Left lobe of liver (tissue), 2 donors: ENCODE measurements around the gene DOCK9. TPM values are rescaled to one million over a fixed set of nuclear protein-coding genes. Genes with fewer than 3 reads are reported as not detected.

Experiments used
- ATAC-seq: fragments of 200-7000 bp; cut with Tn5 transposase; one replicate; pipeline ENCODE4 v1.9.1; 2020; ENCODE audit warnings: mild to moderate bottlenecking, moderate library complexity
- DNase-seq: peaks from one replicate; pipeline ENCODE4 v3.0.0-alpha.2; 2020; ENCODE audit warnings: low spot score
- total RNA-seq: library from RNA; stranded (reverse); gene quantifications from one replicate; pipeline ENCODE4 v1.2.1, GENCODE V29; 2021
- donor health status: DM: no; HTN: no; CAD: no; lungs with moderate emphysema.
- donor health status: DM: no; HTN: yes; CAD: no.

Gene DOCK9, protein sequence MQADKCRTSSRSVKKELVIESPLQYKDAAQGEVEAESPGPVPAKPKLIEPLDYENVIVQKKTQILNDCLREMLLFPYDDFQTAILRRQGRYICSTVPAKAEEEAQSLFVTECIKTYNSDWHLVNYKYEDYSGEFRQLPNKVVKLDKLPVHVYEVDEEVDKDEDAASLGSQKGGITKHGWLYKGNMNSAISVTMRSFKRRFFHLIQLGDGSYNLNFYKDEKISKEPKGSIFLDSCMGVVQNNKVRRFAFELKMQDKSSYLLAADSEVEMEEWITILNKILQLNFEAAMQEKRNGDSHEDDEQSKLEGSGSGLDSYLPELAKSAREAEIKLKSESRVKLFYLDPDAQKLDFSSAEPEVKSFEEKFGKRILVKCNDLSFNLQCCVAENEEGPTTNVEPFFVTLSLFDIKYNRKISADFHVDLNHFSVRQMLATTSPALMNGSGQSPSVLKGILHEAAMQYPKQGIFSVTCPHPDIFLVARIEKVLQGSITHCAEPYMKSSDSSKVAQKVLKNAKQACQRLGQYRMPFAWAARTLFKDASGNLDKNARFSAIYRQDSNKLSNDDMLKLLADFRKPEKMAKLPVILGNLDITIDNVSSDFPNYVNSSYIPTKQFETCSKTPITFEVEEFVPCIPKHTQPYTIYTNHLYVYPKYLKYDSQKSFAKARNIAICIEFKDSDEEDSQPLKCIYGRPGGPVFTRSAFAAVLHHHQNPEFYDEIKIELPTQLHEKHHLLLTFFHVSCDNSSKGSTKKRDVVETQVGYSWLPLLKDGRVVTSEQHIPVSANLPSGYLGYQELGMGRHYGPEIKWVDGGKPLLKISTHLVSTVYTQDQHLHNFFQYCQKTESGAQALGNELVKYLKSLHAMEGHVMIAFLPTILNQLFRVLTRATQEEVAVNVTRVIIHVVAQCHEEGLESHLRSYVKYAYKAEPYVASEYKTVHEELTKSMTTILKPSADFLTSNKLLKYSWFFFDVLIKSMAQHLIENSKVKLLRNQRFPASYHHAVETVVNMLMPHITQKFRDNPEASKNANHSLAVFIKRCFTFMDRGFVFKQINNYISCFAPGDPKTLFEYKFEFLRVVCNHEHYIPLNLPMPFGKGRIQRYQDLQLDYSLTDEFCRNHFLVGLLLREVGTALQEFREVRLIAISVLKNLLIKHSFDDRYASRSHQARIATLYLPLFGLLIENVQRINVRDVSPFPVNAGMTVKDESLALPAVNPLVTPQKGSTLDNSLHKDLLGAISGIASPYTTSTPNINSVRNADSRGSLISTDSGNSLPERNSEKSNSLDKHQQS (N-terminal part only)
- total RNA-seq = 18.1 TPM

DNA sequence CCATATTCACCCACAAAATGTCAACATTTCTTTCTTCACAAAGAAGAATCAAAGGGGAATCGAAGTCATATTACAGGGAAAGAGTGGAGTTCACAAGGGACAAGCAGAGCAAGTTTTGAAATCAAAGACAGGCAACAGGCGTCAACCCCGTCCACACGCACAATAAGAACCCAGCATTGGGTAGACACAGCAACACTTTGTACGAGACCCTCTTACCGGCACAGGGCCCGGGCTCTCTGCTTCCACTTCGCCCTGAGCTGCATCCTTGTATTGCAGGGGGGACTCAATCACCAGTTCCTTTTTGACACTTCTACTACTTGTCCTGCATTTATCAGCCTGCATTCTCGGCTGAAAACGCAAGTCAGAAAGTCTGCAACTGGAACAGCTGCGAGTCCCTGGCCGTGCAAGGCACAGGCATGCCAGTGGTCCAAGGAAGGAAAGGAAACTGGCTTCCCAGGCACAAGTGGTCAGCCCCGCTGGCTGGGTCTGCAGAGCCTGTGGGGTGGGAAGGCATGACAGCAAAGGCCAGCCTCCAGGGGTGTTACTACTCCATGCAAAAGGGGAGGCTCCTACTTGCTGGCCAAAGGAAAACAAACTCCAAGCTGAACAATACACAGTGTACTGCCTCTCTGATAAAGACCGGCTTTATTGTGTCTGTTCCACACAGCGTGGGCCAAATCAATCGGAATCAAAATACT, at the start of gene DOCK9:
TSS of gene DOCK9 (minus strand) at position 497 of the 698 bp plus-strand sequence. CDS start at position 342, 155 bp downstream.
- peak; percentile 93 for ATAC-seq
- DNase-seq = peak; percentile 51

- ATAC-seq (no peak), DNase-seq (no peak)
Measured at GRCh38 chr13:99027260-99027659, 49.4 kb upstream of the DOCK9 start.

GRCh38 chr13:99022941-99023340, 45.1 kb upstream of the DOCK9 start:
- ATAC-seq (no peak), DNase-seq (no peak)

- DNase-seq = no peak
- no peak for ATAC-seq
Measured at GRCh38 chr13:99018418-99019180, 40.7 kb upstream of the DOCK9 start.

GRCh38 chr13:99015606-99016490, 38.0 kb upstream of the DOCK9 start:
- DNase-seq (no peak), ATAC-seq (no peak)

- no peak for DNase-seq
- no peak for ATAC-seq
Measured at GRCh38 chr13:99014522-99014921, 36.7 kb upstream of the DOCK9 start.

- no peak for ATAC-seq
- no peak for DNase-seq
Measured at GRCh38 chr13:99013951-99014350, 36.1 kb upstream of the DOCK9 start.

DNA sequence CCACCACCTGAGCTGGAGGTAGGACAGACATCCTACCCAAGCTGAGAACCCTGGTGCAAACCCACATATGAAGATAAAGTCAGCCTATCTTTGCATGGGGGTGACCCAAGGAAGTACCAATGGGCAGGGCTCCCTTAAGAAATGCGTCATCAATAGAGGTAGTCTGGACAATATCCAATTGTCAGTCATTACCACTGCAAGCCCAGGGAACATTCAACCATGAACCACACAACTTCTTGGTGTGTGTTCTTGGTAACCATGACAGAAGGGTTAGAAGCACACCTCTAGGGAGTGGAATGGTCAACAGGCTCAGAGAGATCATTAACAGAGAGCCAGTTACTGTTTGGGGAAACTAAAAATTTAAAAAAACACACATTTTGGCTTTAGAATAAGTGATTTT, 34.7 kb upstream of the DOCK9 start:
- no peak for ATAC-seq
- DNase-seq = no peak

DNA sequence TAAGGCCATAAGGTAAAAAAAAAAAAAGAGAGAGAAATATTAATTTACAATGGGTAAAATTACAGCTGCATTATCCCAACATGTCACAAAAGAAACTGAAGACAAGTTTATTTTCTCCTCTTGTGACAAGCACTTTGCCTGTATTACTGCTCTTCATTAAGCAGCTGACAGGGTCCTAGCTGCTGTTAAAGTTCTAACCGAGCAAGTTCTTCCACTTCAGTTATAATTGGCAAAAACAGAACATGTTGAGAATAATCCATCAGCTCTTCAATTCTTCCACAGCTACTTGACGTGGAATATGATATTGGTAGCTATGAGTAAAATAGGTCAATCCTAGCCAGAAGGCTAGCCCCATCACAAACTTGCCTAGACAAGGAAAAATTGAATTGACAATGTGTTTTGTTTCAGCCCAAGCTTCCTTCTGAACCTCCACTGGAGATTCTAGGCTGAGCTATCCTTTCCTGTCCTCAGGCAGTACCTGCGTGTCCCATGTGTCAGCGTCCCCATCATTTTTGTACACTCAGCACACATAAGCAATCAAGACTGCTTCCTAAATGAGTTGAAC, 32.2 kb upstream of the DOCK9 start:
- no peak for ATAC-seq
- no peak for DNase-seq

- no peak for DNase-seq
- peak; percentile 45 for ATAC-seq
Measured at GRCh38 chr13:99008577-99008976, 30.7 kb upstream of the DOCK9 start.

GRCh38 chr13:99007414-99007986, 29.6 kb upstream of the DOCK9 start:
- no peak for ATAC-seq
- DNase-seq = no peak

- no peak for DNase-seq
- no peak for ATAC-seq
Measured at GRCh38 chr13:99005609-99006008, 27.7 kb upstream of the DOCK9 start.

DNA sequence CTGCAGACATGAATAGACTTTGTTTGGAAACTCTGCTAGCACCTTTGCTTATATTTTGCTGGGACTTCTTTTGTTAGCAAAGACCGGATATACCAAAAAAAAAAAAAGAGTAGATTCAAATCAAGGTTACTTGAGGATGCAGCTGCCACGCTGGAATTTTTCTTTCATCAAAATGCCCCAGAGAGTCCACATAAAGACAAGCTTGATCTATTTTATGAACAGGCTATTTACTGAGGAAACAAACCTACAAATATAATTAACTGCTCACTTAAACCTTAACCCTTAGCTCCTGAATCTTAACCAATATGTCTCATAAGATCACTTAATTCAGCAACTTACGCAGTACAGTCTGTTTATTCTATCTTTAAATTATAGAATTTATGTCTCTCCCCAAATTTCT, 27.1 kb upstream of the DOCK9 start:
- no peak for DNase-seq
- ATAC-seq = no peak

DNA sequence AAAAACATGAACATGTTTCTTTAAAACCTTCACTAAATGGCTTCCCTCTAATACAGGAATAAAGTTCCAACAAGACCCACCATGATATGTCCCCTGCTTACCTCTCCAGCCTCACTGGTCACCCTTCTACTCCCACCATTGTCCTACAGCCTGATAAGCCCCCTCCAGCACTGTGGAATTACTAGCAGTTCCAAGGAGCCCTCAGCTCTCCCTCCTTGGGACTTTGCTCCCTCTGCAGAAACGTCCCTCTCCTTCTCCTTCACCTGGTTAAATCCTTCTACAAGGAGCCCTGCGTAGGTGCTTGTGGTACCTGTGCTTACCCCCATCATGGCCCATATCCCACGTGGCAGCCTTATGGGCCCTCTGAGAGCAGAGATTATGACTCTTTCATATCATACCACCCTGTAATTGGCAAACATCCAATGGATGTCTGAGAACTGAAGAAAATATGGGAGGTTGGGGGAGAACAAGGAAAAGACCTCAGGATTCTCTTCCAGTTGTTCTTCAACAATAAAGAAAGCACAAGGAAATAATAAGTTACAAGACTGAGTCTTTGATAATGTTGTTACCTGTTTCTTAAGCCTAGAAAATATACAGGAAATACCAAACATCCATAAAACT, 26.1 kb upstream of the DOCK9 start:
- DNase-seq (no peak), ATAC-seq (no peak)

GRCh38 chr13:99003186-99003585, 25.3 kb upstream of the DOCK9 start:
- ATAC-seq = no peak
- no peak for DNase-seq

- no peak for ATAC-seq
Measured at GRCh38 chr13:99002172-99002710, 24.4 kb upstream of the DOCK9 start.

GRCh38 chr13:99000137-99000536, 22.3 kb upstream of the DOCK9 start:
- ATAC-seq (no peak), DNase-seq (no peak)

More at GRCh38 chr13:99002172-99002710, 24.4 kb upstream of the DOCK9 start:
- DNase-seq = no peak
